Erythroblast (primary cell): ENCODE data around the gene SECISBP2L.

Experiments used
- DNase-seq, 2 experiments: peaks; one replicate each; lab custom pipeline; 2025; lab: John Stamatoyannopoulos, UW
- GATA1 ChIP-seq: IDR thresholded peaks from 2 replicates; pipeline ENCODE4 v1.6.1; 2011; ENCODE audit warnings: low read depth, mild to moderate bottlenecking, control low read depth, low read length, moderate library complexity
- POLR2A ChIP-seq: IDR thresholded peaks from 2 replicates; pipeline ENCODE4 v1.6.1; 2011; ENCODE audit warnings: mild to moderate bottlenecking, low read length

The SECISBP2L gene

GRCh38 chr15:48999314-48999713, 46.9 kb downstream of the SECISBP2L start:
- DNase-seq = no peak

GRCh38 chr15:48996276-48996675, 50.0 kb downstream of the SECISBP2L start:
- DNase-seq = no peak
- TF ChIP-seq GATA1 = no peak
- TF ChIP-seq POLR2A = no peak

More at GRCh38 chr15:48999314-48999713, 46.9 kb downstream of the SECISBP2L start:
- TF ChIP-seq GATA1 (no peak), POLR2A (no peak)

- TF ChIP-seq POLR2A (no peak), GATA1 (no peak)
- DNase-seq = no peak
Measured at GRCh38 chr15:48993380-48993779, 52.9 kb downstream of the SECISBP2L start.

- no peak for DNase-seq
- no peak for TF ChIP-seq GATA1
- TF ChIP-seq POLR2A = no peak
Measured at GRCh38 chr15:48992545-48992944, 53.7 kb downstream of the SECISBP2L start.

GRCh38 chr15:48992096-48992495, 54.1 kb downstream of the SECISBP2L start:
- no peak for TF ChIP-seq GATA1
- no peak for TF ChIP-seq POLR2A
- DNase-seq = no peak

- DNase-seq = no peak
- TF ChIP-seq POLR2A (no peak), GATA1 (no peak)
Measured at GRCh38 chr15:48989170-48989569, 57.1 kb downstream of the SECISBP2L start.

GRCh38 chr15:48987142-48987541, 59.1 kb downstream of the SECISBP2L start:
- TF ChIP-seq GATA1 = no peak
- no peak for TF ChIP-seq POLR2A
- DNase-seq = no peak

- TF ChIP-seq GATA1 (no peak), POLR2A (no peak)
- no peak for DNase-seq
Measured at GRCh38 chr15:48986240-48986639, 60.0 kb downstream of the SECISBP2L start.

GRCh38 chr15:48985516-48985915, 60.7 kb downstream of the SECISBP2L start:
- no peak for TF ChIP-seq GATA1
- DNase-seq = no peak

GRCh38 chr15:48984811-48985352, 61.4 kb downstream of the SECISBP2L start:
- DNase-seq = no peak
- TF ChIP-seq POLR2A = no peak

- no peak for DNase-seq
- TF ChIP-seq GATA1 (no peak), POLR2A (no peak)
Measured at GRCh38 chr15:48984021-48984710, 62.1 kb downstream of the SECISBP2L start.

GRCh38 chr15:48983300-48983699, 62.9 kb downstream of the SECISBP2L start:
- DNase-seq = no peak
- TF ChIP-seq POLR2A = no peak

- no peak for DNase-seq
- TF ChIP-seq POLR2A (no peak), GATA1 (no peak)
Measured at GRCh38 chr15:48981941-48982340, 64.3 kb downstream of the SECISBP2L start.

GRCh38 chr15:48978638-48979037, 67.6 kb downstream of the SECISBP2L start:
- TF ChIP-seq GATA1 = no peak
- no peak for TF ChIP-seq POLR2A
- no peak for DNase-seq
